ENCODE results near the gene CFAP74. TPM values are rescaled to one million over a fixed set of nuclear protein-coding genes. Genes with fewer than 3 reads are reported as not detected.
"Not testable (repeated sequence)": the region's sequence is repeated elsewhere in the genome, so short reads cannot be mapped to it uniquely, and the experiment has no call there.

CFAP74 gene
- total RNA-seq, 1 donor from 2014 or later, result not detected

DNA sequence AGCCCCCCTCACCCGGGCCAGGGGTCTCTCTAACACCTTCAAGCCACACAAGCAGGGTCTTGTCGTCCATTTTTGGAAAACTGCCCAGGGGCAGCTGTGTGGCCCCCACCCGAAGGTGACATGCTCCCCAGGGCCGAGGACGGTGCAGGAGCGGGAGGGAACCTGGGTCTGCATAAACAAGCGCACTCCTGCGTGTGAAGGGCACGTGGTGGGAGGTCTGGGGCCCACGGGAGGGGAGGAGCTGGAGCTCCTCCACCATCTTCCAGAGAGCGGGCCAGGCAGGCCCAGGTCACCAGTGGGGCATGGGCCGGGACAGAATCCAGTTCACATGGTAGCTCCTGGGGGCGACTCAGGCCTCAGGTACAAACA lies 16.5 kb downstream of the CFAP74 start:
- no peak for DNase-seq (ENCODE audit: extremely low read depth, low read depth, low spot score)

DNA sequence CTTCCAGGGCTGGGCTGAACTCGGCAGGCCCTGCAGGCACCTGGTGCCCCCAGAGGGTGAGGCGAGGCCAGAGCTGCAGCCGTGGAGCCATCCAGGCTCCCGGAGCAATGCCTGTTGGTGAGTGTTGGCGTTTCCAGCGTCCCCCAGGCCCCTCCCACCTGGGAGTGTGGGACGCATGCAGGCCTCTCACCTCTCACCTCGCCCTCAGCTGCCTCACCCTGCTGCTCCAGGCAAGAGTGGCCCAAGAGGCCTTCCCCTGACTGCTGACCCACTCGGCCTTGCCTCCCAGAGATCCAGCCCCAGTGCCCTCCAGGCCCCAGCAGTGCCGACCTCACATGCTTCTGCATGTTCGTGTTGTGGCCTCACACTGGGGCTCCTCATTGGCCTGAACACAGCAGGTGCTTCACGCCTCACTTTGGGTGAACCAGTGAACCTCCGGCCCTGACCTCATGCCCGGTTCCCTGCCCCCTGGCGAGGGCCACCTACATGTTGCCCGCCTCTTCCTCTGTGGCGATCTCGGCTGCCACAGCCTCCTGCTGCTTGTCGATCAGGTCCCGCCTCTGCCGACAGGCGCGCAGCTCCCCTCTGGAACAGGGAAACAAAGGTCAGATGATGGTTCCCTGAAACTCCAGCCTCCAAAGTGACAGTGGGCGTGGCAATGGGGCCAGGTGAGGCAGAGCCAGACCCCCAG lies 17.0 kb downstream of the CFAP74 start:
- DNase-seq (ENCODE audit: extremely low read depth, low read depth, low spot score), result no peak

DNA sequence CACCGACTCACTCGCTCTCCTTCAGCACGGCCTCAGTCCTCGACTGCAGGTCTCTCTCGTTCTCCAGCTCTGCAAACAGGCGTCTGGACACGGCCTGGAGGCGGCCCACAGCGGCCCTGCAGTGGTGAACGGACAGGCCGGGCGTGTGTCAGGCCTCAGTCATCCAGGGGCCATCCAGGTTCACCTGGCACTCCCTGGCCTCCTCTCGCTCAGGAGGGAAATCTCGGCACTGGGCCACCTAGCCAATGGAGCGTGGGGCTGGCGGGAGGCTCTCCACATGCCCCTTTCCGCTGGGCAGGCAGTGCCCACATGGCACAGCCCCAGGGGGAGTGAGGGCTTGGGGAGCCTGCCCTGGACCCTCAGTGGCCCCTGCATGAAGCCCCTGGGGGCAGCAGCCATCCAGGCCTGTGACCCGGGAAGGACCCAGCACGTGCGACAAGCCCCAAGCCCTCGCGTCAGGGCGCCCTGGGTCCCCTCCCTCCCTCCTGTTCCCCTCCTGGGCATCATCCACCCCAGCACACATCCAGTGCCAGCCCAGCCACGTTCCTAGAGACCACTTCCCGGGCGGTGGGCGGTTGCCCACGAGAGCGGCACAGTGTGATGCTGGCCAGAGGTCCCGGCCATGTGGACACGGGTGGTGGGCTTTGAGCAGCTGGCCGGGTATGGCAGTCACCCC lies 18.1 kb downstream of the CFAP74 start:
- DNase-seq (ENCODE audit: extremely low read depth, low read depth, low spot score), result no peak

DNA sequence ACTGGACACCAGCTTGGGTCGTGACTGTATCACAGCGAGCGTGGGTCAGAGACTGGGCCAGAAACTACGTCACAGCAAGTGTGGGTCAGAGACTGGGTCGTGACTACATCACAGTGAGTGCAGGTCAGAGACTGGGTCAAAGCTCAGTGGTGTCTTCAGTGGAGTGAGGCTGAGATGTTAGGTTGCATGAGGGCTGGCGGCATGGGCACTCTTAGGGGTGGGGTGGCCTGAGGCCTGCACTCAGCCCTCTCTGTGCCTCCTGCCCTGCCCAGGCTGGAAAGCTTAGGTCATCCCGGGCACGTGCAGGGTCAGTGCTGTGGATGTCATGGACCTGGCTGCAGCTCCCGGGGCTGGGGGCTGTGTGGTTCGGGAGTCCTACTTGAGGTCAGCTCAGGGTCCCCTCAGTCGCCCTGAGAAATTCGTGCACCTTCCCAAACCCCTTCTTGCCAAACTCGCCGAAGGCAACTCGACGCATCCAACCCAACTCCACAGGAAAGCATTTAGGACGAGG lies 19.0 kb downstream of the CFAP74 start:
- no peak for DNase-seq (ENCODE audit: extremely low read depth, low read depth, low spot score)

DNA sequence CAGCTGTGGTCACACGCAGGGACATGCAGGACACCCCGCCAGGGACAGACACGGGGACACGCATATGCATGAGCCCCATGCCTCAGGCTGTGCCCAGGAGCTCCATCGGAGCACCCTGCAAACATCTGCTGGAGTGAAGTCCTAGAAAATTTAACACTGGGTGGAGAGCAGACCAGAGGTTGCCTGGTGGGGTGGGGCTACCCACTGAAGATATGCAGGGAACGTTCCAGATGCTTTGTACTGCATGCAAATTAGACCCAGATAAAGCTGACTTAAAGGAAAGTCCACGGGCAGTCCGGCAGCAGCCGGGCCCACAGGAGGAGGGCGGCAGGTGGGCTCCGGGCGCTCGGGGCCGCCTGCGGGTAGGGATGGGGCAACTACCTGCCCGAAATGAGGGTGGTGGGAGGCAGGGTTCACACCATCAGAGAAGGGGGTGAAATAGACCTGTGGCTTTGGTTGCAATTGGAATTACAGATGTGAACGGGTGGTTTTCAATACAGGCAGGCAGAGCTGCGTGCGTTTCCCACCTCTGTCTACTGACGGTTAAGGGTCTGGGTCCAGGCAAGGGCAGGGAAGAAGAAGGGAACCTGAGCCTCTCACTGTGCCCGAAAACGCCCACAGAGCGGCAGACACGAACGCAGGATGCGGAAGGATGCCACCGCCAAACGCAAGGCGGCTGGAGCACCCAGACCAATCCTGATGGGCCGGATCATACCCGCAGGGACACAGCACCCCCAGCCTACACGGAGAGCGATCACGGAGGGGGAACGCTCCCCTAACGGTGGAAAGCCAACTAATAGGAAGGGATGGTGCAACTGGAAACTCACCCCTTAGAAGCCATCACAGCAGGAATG lies 21.0 kb downstream of the CFAP74 start:
- no peak for DNase-seq (ENCODE audit: extremely low read depth, low read depth, low spot score)

DNA sequence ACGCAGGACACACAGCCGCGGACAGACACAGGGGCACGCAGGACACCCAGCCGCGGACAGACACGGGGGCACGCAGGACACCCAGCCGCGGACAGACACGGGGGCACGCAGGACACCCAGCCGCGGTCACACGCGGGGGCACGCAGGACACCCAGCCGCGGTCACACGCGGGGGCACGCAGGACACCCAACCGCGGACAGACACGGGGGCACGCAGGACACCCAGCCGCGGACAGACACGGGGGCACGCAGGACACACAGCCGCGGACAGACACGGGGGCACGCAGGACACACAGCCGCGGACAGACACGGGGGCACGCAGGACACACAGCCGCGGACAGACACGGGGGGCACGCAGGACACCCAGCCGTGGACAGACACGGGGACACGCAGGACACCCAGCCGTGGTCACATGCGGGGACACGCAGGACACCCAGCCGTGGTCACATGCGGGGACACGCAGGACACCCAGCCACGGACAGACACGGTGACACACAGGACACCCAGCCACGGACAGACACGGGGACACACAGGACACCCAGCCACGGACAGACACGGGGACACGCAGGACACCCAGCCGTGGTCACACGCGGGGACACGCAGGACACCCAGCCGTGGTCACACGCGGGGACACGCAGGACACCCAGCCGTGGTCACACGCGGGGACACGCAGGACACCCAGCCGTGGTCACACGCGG lies 21.8 kb downstream of the CFAP74 start:
- DNase-seq (ENCODE audit: extremely low read depth, low read depth, low spot score), result not testable (repeated sequence)

DNA sequence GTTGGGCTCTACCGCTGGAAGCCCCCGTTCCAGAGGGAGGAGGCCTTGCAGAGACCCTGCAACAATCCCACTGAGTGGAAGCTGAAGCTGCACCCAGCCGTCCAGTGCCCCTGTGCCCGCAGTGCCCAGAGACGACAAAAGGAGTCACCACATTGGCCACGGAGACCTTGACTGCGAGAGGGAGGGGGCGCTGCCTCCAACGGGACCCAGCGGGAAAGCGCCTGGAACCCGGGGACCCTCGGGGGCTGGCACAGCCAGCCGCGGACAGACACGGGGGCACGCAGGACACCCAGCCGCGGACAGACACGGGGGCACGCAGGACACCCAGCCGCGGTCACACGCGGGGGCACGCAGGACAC lies 22.5 kb downstream of the CFAP74 start:
- no peak for DNase-seq (ENCODE audit: extremely low read depth, low read depth, low spot score)

DNA sequence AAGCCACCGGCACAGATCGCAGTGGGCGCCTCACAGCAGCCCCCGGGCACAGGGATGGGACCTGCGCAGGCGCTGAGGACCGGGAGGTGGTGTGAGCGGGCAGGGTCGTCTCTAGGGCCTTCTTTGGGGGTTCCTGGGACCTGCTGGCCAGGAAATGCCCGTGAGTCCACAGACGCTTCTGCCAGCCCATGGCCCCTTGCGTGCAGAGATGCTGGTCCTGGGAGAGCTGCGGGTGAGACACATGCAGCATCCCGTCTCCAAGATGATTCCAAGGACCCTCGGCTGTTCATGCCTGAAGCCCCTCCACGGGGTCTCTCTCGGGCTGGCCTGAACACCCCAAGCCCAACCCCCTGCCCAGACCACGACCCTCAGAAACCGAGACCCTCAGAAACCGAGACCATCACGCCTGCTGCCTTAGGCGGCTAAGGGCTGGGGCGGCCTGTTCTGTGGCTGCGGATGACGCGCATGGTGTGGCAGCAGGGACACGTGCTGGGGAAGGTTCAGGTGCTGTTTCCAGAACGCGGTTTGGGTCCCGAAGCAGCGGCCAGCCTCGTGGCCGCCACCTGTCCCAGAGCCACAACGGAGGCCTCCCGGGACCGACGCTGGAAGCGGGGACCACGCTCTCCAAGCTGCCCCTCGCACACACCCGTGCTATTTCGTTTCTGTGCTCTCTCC lies 23.0 kb downstream of the CFAP74 start:
- DNase-seq (ENCODE audit: extremely low read depth, low read depth, low spot score), result no peak

DNA sequence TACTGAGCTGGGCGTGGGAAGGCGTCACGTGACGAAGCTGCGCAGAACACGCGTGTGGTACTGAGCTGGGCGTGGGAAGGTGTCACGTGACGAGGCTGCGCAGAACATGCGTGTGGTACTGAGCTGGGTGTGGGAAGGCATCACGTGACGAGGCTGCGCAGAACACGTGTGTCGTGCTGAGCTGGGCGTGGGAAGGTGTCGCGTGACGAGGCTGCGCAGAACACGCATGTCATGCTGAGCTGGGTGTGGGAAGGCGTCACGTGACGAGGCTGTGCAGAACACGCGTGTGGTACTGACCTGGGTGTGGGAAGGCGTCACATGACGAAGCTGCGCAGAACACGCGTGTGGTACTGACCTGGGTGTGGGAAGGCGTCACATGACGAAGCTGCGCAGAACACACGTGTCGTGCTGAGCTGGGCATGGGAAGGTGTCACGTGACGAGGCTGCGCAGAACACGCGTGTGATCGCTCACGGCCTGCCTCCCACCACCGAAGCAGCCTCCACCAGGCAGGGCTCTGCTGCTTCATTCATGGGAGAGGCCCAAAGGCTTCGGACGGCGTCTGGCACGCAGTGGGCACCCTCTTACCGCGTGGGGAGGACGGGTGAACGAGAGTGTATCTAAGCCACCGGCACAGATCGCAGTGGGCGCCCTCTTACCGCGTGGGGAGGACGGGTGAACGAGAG lies 24.0 kb downstream of the CFAP74 start:
- DNase-seq (ENCODE audit: extremely low read depth, low read depth, low spot score), result no peak

DNA sequence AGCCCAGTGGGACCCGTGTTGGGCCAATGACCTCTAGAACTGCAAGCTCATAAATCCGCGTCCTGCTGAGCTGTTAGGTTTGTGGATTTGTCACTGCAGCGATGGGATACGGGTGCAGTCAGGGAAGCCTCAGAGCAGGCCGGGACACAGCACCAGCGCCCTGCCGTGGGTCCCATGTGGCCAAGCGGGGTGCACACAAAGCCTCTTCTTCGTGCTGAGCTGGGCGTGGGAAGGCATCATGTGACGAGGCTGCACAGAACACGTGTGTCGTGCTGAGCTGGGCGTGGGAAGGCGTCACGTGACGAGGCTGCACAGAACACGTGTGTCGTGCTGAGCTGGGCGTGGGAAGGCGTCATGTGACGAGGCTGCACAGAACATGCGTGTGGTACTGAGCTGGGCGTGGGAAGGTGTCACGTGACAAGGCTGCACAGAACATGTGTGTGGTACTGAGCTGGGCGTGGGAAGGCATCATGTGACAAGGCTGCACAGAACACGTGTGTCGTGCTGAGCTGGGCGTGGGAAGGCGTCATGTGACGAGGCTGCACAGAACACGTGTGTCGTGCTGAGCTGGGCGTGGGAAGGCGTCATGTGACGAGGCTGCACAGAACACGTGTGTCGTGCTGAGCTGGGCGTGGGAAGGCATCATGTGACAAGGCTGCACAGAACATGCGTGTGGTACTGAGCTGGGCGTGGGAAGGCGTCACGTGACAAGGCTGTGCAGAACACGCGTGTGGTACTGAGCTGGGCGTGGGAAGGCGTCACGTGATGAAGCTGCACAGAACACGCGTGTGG lies 24.7 kb downstream of the CFAP74 start:
- DNase-seq (ENCODE audit: extremely low read depth, low read depth, low spot score), result not testable (repeated sequence)

DNA sequence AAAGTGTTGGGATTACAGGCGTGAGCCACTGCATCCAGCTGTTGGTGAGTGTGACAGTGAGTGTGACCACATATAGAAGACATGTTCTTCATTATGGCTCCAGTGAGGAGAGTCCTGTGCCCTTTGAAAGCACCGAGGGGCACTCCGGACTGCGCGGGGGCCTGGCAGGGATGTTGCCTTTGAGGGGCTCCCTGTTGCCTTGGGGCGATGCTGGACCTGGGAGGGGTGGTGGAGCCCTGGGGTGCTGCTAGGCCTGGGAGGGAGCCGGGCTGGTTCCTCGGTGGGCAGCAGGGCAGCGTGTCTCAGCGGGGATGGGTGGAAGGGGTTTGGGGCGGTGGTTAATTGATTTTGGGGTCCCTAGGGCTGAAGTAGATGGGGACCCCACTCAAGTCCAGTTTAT lies 25.5 kb downstream of the CFAP74 start:
- DNase-seq (ENCODE audit: extremely low read depth, low read depth, low spot score), result no peak

DNA sequence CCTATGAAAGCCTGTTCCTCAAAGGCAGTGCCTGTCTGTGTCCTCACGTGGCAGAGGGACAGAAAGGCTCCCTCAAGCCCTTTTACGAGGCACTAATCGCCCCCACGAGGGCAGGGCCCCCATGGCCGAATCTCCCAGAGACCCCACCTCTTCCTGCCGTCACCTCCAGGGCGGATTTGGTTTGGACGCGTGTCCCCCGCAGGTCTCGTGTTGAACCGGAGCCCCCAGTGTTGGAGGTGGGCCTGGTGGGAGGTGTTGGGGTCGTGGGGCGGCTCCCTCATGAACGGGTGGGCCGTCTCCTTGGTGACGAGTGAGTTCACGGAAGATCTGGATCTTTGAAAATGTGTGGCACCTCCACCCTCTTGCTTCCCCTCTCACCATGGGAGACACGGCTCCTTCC lies 27.6 kb downstream of the CFAP74 start:
- no peak for DNase-seq (ENCODE audit: extremely low read depth, low read depth, low spot score)

DNA sequence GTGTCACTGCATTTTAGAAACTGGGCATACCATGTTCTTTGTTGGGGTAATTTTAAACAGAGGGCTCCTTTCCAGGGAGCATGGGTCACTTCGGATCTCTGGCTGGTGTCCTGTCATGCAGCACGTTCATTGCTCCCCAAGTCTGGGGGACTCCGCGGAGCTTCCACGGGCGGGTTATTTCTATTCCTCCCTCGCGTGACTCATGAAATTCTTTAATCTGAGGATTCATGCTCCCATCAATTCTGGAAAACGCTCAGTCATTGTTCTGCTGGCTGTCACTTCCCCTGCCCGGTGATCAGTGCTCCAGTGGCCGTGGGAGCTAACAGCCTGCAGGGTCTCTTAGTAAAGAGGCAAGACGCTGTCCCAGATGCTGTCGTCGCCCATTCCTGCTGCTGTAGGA lies 28.1 kb downstream of the CFAP74 start:
- no peak for DNase-seq (ENCODE audit: extremely low read depth, low read depth, low spot score)

DNA sequence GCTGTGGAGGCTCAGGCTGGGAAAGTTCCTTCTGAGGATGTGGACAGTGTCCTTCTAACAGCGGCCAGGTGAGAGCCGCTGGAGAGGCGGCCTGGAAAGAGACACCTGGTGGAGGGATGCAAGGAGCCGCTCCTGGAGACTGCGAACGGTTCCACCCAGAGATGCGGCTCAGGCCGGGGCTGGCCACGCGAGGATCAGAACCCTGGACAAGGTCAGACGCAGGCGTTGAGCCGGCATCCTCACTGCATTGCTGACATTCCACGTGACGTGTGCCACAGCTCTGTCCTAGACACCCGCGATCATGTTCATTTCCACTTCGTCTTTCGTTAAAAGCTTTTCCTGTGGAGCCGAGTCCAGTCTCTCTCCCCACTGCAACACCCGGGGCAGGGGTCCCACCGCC lies 28.8 kb downstream of the CFAP74 start:
- no peak for DNase-seq (ENCODE audit: extremely low read depth, low read depth, low spot score)

DNA sequence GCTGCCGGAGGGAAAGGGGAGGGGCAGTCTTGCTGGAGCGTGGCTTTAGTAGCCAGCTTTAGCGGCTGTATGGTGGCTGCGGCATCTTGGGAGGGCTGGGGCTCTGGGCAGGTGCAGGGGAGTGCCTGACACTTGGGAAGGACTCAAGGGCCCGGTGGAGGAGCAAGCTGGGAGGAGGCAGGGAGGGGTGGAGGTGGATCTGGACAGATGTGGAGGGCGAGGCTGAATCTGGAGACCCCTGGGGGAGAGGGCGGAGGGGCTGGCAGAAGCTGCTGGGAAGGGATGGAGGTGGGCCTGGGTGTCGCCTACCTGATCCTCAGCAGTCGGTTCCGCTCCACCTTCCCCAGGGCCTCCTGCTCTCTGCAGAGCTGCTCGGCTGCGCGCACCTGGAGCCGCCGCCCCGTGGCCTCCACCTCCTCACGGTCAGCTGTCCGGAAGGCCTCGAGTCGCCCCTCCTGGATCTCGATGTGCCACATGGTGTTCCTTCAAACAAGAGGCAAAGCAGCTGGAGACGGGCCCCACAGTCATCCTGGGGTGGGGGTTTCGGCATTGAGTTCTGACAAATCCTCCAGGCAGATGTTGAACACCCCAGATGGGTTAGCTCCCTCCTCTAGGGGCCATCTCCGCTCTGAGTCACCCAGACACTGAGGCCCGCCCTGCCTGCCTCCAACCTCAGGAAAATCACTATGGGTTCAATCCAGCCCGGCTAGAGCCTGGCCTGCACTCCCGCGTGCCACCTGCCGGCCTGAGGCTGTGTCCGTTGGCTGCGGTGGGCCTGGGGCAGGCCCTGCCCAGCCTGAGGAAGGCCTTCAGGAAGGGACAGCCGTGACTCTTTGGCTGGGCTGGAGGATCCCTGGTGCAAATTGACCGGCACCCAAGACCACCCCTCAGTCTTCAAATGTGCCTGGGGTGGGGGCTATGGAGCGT lies 29.6 kb downstream of the CFAP74 start:
- no peak for DNase-seq (ENCODE audit: extremely low read depth, low read depth, low spot score)

DNA sequence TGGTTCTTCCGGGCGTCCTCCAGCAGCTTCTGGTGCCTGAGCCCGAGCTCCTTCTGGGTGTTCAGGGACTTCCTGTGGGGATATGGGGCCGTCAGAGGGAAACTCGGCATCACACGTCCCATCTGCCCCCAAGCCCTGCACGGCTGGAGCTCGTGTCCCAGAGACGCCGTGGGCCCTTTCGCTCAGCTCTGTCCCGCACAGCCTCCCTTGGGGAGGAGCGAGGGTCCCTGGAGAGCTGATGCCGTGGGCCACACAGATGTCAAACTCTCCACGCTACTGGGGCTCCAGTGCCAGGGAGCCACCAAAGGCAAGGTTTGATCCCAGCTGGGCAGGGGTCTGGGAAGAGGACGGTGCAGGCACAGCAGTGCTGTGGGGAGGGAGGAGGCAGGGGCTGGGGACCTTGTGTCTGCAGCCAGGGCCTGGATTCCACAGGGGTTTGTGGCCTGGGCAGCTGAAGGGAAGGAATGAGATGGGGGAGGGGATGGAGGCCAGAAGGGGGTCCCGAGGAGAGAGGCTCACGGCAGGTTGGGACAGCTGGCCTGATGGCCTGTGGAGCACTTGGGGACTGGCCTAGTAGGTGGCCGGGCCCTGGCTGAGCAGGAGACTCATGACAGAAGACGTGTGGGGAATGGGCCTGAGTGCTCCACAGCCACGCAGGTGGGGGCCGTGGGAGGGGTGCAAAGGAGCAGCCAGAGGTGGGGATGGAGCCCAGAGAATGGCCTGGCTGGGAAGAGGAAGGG lies 30.4 kb downstream of the CFAP74 start:
- DNase-seq (ENCODE audit: extremely low read depth, low read depth, low spot score), result no peak

DNA sequence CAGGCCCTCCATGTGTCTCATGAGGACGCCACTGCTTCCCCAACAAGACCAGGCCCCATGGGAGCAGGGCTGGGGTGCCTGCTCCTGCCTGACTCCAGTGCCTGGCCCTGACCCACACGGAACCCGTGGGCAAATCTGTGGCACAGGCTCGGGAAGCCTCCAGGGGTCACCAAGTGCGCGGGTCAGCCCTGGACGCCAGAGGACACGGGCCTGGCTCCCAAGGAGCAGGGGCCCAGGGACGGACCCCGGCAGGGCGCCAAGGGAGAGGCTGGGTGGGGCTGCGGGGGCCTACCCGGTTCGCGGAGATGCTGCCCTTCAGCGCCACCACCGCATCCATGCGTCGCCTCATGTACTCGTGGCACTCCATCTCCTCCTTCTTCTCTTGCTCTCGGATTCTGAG lies 31.9 kb downstream of the CFAP74 start:
- no peak for DNase-seq (ENCODE audit: extremely low read depth, low read depth, low spot score)

Measured in glomerular endothelial cell (primary cell).